Astrocyte (in vitro differentiated cells and primary cell): ENCODE measurements around the gene WDR45. TPM values are rescaled to one million over a fixed set of nuclear protein-coding genes. Genes with fewer than 3 reads are reported as not detected.

Experiments
- DNase-seq: peaks from one replicate; pipeline ENCODE4 v3.0.0-alpha.2; 2010; ENCODE audit warnings: low read depth
- FAIRE-seq: peaks from 2 replicates; lab custom pipeline; 2011; peaks lifted over from hg19 to GRCh38; lab: Jason Lieb, UNC
- H2AFZ ChIP-seq: 2 replicates; pipeline ENCODE4 v1.6.0; 2012; ENCODE audit warnings: low read depth, low read length, inconsistent platforms
- H3K27ac ChIP-seq: 2 replicates; pipeline ENCODE4 v1.5.1; 2011; ENCODE audit warnings: low read depth, low read length, inconsistent platforms
- H3K27me3 ChIP-seq: 2 replicates; pipeline ENCODE4 v1.6.0; 2011; ENCODE audit warnings: low read length, inconsistent platforms; ENCODE audit not compliant: insufficient read depth
- H3K36me3 ChIP-seq: 2 replicates; pipeline ENCODE4 v1.5.1; 2011; ENCODE audit warnings: low read length, inconsistent platforms; ENCODE audit not compliant: insufficient read depth
- H3K4me1 ChIP-seq: 2 replicates; pipeline ENCODE4 v1.5.1; 2011; ENCODE audit warnings: low read length, inconsistent platforms; ENCODE audit not compliant: insufficient read depth
- H3K4me2 ChIP-seq: 2 replicates; pipeline ENCODE4 v1.6.0; 2012; ENCODE audit warnings: low read length, inconsistent platforms
- H3K4me3 ChIP-seq: 2 replicates; pipeline ENCODE4 v1.5.1; 2011; ENCODE audit warnings: low read depth, mild to moderate bottlenecking, low read length, inconsistent platforms; ENCODE audit not compliant: insufficient read depth
- H3K79me2 ChIP-seq: 2 replicates; pipeline ENCODE4 v1.6.0; 2012; ENCODE audit warnings: mild to moderate bottlenecking, low read length, inconsistent platforms; ENCODE audit not compliant: insufficient read depth
- H3K9ac ChIP-seq: 2 replicates; pipeline ENCODE4 v1.6.0; 2012; ENCODE audit warnings: mild to moderate bottlenecking, low read length, inconsistent platforms
- H3K9me3 ChIP-seq: 2 replicates; pipeline ENCODE4 v1.5.1; 2012; ENCODE audit warnings: low read depth, mild to moderate bottlenecking, low read length, inconsistent platforms; ENCODE audit not compliant: insufficient read depth
- H4K20me1 ChIP-seq: 2 replicates; pipeline ENCODE4 v1.6.0; 2012; ENCODE audit warnings: low read length, inconsistent platforms; ENCODE audit not compliant: insufficient read depth
- H3K27ac Mint-ChIP-seq: one replicate; pipeline ENCODE4 v1.8.0; 2021; ENCODE audit warnings: mild to moderate bottlenecking, mixed read lengths; ENCODE audit not compliant: unreplicated experiment
- H3K27me3 Mint-ChIP-seq: one replicate; pipeline ENCODE4 v1.8.0; 2021; ENCODE audit warnings: low read depth, mixed read lengths; ENCODE audit not compliant: unreplicated experiment
- H3K36me3 Mint-ChIP-seq: one replicate; pipeline ENCODE4 v1.8.0; 2021; ENCODE audit warnings: low read depth, mixed read lengths; ENCODE audit not compliant: unreplicated experiment
- H3K4me1 Mint-ChIP-seq: one replicate; pipeline ENCODE4 v1.8.0; 2021; ENCODE audit warnings: low read depth, mixed read lengths; ENCODE audit not compliant: unreplicated experiment
- H3K4me3 Mint-ChIP-seq: one replicate; pipeline ENCODE4 v1.8.0; 2021; ENCODE audit warnings: mild to moderate bottlenecking, moderate library complexity, mixed read lengths; ENCODE audit not compliant: unreplicated experiment
- H3K9me3 Mint-ChIP-seq: one replicate; pipeline ENCODE4 v1.8.0; 2021; ENCODE audit warnings: mild to moderate bottlenecking, mixed read lengths; ENCODE audit not compliant: unreplicated experiment
- CTCF ChIP-seq: IDR thresholded peaks from 2 replicates; pipeline ENCODE4 v1.5.1; 2011; ENCODE audit warnings: low read depth, mild to moderate bottlenecking, inconsistent platforms, low read length, moderate library complexity; ENCODE audit not compliant: insufficient read depth
- EZH2 ChIP-seq: IDR thresholded peaks from 2 replicates; pipeline ENCODE4 v1.6.1; 2012; ENCODE audit warnings: mild to moderate bottlenecking, low read length, inconsistent platforms; ENCODE audit not compliant: insufficient read depth
- total RNA-seq: library from RNA; stranded (reverse); gene quantifications from 2 replicates; pipeline ENCODE4 v1.2.1, GENCODE V29; 2021

The WDR45 gene
- total RNA-seq, 1 donor from 2014 or later, result 54.9 TPM

GRCh38 chrX:49122499-49122898 is 42.8 kb upstream of the WDR45 start:
- no peaks in the 10 kb centered on the region for H4K20me1 ChIP-seq
- H2AFZ ChIP-seq, result no peak overlapping the region
- H3K9ac ChIP-seq, result peak overlapping the region; percentile 96
- peaks cover 2% of the 10 kb centered on the region for H3K36me3 ChIP-seq
- H3K27ac Mint-ChIP-seq, result no peak overlapping the region
- peaks cover 23% of the 10 kb centered on the region for H3K79me2 ChIP-seq
- H3K4me1 Mint-ChIP-seq, result peaks cover 4% of the 10 kb centered on the region
- no peaks in the 10 kb centered on the region for H3K27me3 ChIP-seq
- H3K4me1 ChIP-seq, result no peaks in the 10 kb centered on the region
- DNase-seq (no peak), FAIRE-seq (no peak)
- H3K9me3 Mint-ChIP-seq, result no peaks in the 10 kb centered on the region
- TF ChIP-seq EZH2 (no peak), CTCF (no peak)
- no peaks in the 10 kb centered on the region for H3K36me3 Mint-ChIP-seq
- H3K4me3 ChIP-seq, result peak overlapping the region; percentile 86
- H3K4me3 Mint-ChIP-seq, result peak overlapping the region; percentile 97
- H3K4me2 ChIP-seq, result peak overlapping the region; percentile 98
- H3K27ac ChIP-seq, result no peak overlapping the region
- no peaks in the 10 kb centered on the region for H3K9me3 ChIP-seq
- no peaks in the 10 kb centered on the region for H3K27me3 Mint-ChIP-seq

GRCh38 chrX:49120091-49120490 is 40.4 kb upstream of the WDR45 start:
- Mint-ChIP-seq H3K4me3 (no peak overlapping the region), H3K9me3 (no peaks in the 10 kb centered on the region), H3K4me1 (peaks cover 4% of the 10 kb centered on the region), H3K27me3 (no peaks in the 10 kb centered on the region), H3K36me3 (peaks cover 7% of the 10 kb centered on the region), H3K27ac (no peak overlapping the region)
- no peak overlapping the region for H2AFZ ChIP-seq
- no peaks in the 10 kb centered on the region for H3K9me3 ChIP-seq
- no peaks in the 10 kb centered on the region for H4K20me1 ChIP-seq
- H3K36me3 ChIP-seq, result peaks cover 2% of the 10 kb centered on the region
- DNase-seq, result no peak
- H3K4me1 ChIP-seq, result no peaks in the 10 kb centered on the region
- H3K9ac ChIP-seq, result no peak overlapping the region
- H3K27me3 ChIP-seq, result no peaks in the 10 kb centered on the region
- H3K27ac ChIP-seq, result no peak overlapping the region
- H3K4me2 ChIP-seq, result no peak overlapping the region
- peaks cover 23% of the 10 kb centered on the region for H3K79me2 ChIP-seq
- peak; percentile 79 for FAIRE-seq
- no peak overlapping the region for H3K4me3 ChIP-seq
- TF ChIP-seq CTCF, result no peak
- no peak for TF ChIP-seq EZH2

DNA sequence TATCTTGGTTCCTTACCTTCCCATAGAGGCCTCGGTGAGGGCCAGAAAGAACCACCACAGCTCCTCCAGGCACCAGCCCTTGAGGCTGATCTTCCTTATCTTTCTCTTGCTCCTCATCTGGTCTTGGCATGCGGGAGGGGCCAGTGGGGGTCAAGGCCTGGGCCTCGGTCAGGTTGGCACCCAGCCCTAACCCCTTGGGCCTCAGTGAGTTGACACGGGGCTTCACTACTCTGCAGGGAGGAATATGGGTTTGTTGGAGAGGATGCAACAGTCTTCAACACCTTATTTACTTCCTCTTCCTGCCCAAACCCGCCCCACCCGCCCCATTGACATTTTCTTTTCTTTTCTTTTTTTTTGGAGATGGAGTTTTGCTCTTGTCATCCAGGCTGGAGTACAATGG is 37.9 kb upstream of the WDR45 start:
- no peak overlapping the region for H3K27ac ChIP-seq
- no peaks in the 10 kb centered on the region for H3K27me3 ChIP-seq
- H3K9ac ChIP-seq, result no peak overlapping the region
- H3K4me2 ChIP-seq, result no peak overlapping the region
- Mint-ChIP-seq H3K27ac (no peak overlapping the region), H3K4me1 (no peaks in the 10 kb centered on the region), H3K27me3 (no peaks in the 10 kb centered on the region), H3K4me3 (no peak overlapping the region), H3K36me3 (peaks cover 7% of the 10 kb centered on the region), H3K9me3 (no peaks in the 10 kb centered on the region)
- no peak for TF ChIP-seq CTCF
- no peak for TF ChIP-seq EZH2
- no peaks in the 10 kb centered on the region for H4K20me1 ChIP-seq
- H3K9me3 ChIP-seq, result no peaks in the 10 kb centered on the region
- peaks cover 13% of the 10 kb centered on the region for H3K79me2 ChIP-seq
- no peaks in the 10 kb centered on the region for H3K4me1 ChIP-seq
- DNase-seq, result no peak
- H3K36me3 ChIP-seq, result peaks cover 2% of the 10 kb centered on the region
- H2AFZ ChIP-seq, result no peak overlapping the region
- FAIRE-seq, result no peak
- no peak overlapping the region for H3K4me3 ChIP-seq
